ACC112 (cell line): ENCODE measurements around the gene SMIM23.

ENCODE experiments used
- H2AFZ ChIP-seq: fragments of 200-600 bp; sonication (generic); one replicate; pipeline ENCODE4 v1.6.0; 2017; ENCODE audit warnings: antibody characterized with exemption, low read length; ENCODE audit not compliant: unreplicated experiment
- H3K27ac ChIP-seq: fragments of 200-600 bp; sonication (generic); 2 replicates; pipeline ENCODE4 v1.5.1; 2014; ENCODE audit warnings: low read depth, mild to moderate bottlenecking, antibody characterized with exemption, low read length, moderate library complexity
- H3K27me3 ChIP-seq: fragments of 200-600 bp; sonication (generic); 2 replicates; pipeline ENCODE4 v1.6.1; 2014; ENCODE audit warnings: mild to moderate bottlenecking, antibody characterized with exemption, low read length, moderate library complexity, mixed read lengths; ENCODE audit not compliant: insufficient read depth
- H3K36me3 ChIP-seq: fragments of 200-600 bp; sonication (generic); 2 replicates; pipeline ENCODE4 v1.6.1; 2016; ENCODE audit warnings: mild to moderate bottlenecking, antibody characterized with exemption, low read length, moderate library complexity, mixed read lengths; ENCODE audit not compliant: insufficient read depth
- H3K4me1 ChIP-seq: fragments of 200-600 bp; sonication (generic); one replicate; pipeline ENCODE4 v1.6.1; 2016; ENCODE audit warnings: low read length, mixed read lengths; ENCODE audit not compliant: insufficient read depth, unreplicated experiment, control insufficient read depth
- H3K4me3 ChIP-seq: fragments of 200-600 bp; sonication (generic); 2 replicates; pipeline ENCODE4 v1.5.1; 2014; ENCODE audit warnings: mild to moderate bottlenecking, low read depth, low read length
- H3K79me2 ChIP-seq: fragments of 200-600 bp; sonication (generic); one replicate; pipeline ENCODE4 v1.6.0; 2016; ENCODE audit warnings: low read length; ENCODE audit not compliant: control insufficient read depth, unreplicated experiment, insufficient read depth

The SMIM23 gene

GRCh38 chr5:171795381-171795780, 9.8 kb downstream of the SMIM23 start:
- no peak overlapping the region for H2AFZ ChIP-seq
- H3K36me3 ChIP-seq: no peaks in the 10 kb centered on the region
- no peaks in the 10 kb centered on the region for H3K79me2 ChIP-seq
- no peak overlapping the region for H3K27ac ChIP-seq
- H3K27me3 ChIP-seq: peaks cover 40% of the 10 kb centered on the region
- H3K4me1 ChIP-seq: no peaks in the 10 kb centered on the region
- no peak overlapping the region for H3K4me3 ChIP-seq

DNA sequence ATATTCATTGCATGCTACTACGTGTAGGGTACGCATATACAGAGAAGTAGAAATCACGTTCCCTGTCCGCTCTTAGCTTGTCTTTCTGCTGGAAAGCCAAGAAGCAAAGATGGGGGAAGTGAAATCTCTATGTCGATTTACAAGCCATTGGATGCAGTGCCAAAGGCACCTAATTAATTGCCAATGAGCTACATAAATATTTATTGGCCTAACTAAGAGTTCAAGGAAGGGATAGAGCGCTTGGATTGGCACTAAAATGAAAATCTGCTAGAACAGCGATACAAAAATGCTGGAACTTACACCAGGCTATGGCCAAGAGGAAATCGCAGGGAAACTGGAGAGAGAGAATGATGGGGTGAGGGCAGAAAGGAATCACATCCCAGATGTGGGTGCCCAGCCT, 10.8 kb downstream of the SMIM23 start:
- Histone ChIP-seq H3K27me3 (peaks cover 30% of the 10 kb centered on the region), H3K4me3 (no peak overlapping the region), H3K79me2 (no peaks in the 10 kb centered on the region), H3K36me3 (no peaks in the 10 kb centered on the region), H2AFZ (no peak overlapping the region), H3K4me1 (no peaks in the 10 kb centered on the region), H3K27ac (no peak overlapping the region)

DNA sequence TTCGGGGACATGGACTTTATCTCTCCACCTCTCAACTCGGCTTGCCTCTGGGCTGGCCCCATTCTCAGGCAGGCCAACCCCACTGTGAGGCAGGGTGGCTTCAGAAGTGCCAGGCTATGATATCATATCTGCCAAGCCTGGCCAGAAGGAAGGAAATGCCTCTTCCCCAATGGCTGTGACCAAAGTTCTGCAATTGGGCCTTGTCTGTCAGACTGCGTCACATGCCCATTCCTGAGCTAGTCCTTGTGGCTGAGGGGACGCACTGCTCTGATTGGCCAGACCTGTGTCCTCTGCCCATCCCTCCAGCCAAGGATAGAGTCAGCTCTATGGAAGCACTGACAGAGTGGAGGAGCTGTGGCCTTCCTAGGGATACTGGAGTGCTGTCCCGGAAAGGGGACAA, 11.9 kb downstream of the SMIM23 start:
- Histone ChIP-seq H2AFZ (no peak overlapping the region), H3K36me3 (no peaks in the 10 kb centered on the region), H3K4me3 (no peak overlapping the region), H3K4me1 (no peaks in the 10 kb centered on the region), H3K27ac (no peak overlapping the region), H3K27me3 (peaks cover 28% of the 10 kb centered on the region), H3K79me2 (no peaks in the 10 kb centered on the region)

- Histone ChIP-seq H3K4me3 (no peak overlapping the region), H3K27me3 (peaks cover 36% of the 10 kb centered on the region), H3K79me2 (no peaks in the 10 kb centered on the region), H3K4me1 (no peaks in the 10 kb centered on the region), H3K36me3 (no peaks in the 10 kb centered on the region), H3K27ac (no peak overlapping the region), H2AFZ (no peak overlapping the region)
Measured at GRCh38 chr5:171798418-171798817, 12.8 kb downstream of the SMIM23 start.

DNA sequence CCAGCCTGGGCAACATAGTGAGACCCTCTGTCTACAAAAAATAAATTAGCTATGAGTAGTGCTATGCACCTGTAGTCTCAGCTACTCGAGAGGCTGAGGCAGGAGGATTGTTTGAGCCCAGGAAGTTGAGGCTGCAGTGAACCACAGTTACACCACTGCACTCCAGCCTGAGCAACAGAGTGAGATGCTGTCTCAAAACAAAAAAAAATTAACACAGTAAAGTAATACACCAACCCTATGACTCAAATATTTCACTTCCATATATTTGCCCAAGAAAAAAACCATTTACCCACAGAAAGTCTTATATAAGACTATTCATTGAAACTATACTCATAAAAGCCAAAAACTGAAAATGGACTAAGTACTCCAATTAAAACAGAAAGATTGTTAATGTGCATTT, 16.2 kb downstream of the SMIM23 start:
- no peak overlapping the region for H3K4me3 ChIP-seq
- H3K27ac ChIP-seq: no peak overlapping the region
- no peaks in the 10 kb centered on the region for H3K79me2 ChIP-seq
- peaks cover 37% of the 10 kb centered on the region for H3K27me3 ChIP-seq
- H3K36me3 ChIP-seq: no peaks in the 10 kb centered on the region
- H2AFZ ChIP-seq: no peak overlapping the region
- no peaks in the 10 kb centered on the region for H3K4me1 ChIP-seq

- Histone ChIP-seq H3K79me2 (no peaks in the 10 kb centered on the region), H3K4me1 (no peaks in the 10 kb centered on the region), H3K27ac (no peak overlapping the region), H3K27me3 (peaks cover 61% of the 10 kb centered on the region), H3K36me3 (no peaks in the 10 kb centered on the region), H2AFZ (no peak overlapping the region), H3K4me3 (no peak overlapping the region)
Measured at GRCh38 chr5:171805746-171806145, 20.1 kb downstream of the SMIM23 start.

GRCh38 chr5:171806976-171807747, 21.5 kb downstream of the SMIM23 start:
- Histone ChIP-seq H3K4me3 (no peak overlapping the region), H2AFZ (no peak overlapping the region), H3K4me1 (no peaks in the 10 kb centered on the region), H3K27me3 (peaks cover 70% of the 10 kb centered on the region), H3K27ac (no peak overlapping the region), H3K36me3 (no peaks in the 10 kb centered on the region), H3K79me2 (no peaks in the 10 kb centered on the region)

DNA sequence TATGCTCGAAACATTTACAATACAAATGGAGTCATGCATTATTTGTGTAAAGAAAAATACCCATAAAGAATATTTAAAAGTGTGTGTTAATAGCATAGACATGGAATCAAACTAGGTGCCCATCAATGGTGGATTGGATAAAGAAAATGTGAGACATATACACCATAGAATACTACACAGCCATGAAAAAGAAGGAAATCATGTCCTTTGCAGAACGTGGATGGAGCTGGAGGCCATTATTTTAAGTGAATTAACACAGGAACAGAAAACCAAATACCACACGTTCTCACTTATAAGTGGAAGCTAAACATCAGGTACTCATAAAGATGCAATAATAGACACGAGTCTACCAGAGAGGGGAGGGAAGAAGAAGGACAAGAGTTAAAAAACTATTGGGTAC, 22.8 kb downstream of the SMIM23 start:
- Histone ChIP-seq H3K27me3 (peaks cover 64% of the 10 kb centered on the region), H3K36me3 (no peaks in the 10 kb centered on the region), H3K79me2 (no peaks in the 10 kb centered on the region), H3K4me1 (no peaks in the 10 kb centered on the region), H2AFZ (no peak overlapping the region), H3K27ac (no peak overlapping the region), H3K4me3 (no peak overlapping the region)

- Histone ChIP-seq H3K4me1 (no peaks in the 10 kb centered on the region), H2AFZ (no peak overlapping the region), H3K27ac (no peak overlapping the region), H3K4me3 (no peak overlapping the region), H3K36me3 (no peaks in the 10 kb centered on the region), H3K79me2 (no peaks in the 10 kb centered on the region), H3K27me3 (peaks cover 60% of the 10 kb centered on the region)
Measured at GRCh38 chr5:171808951-171809350, 23.3 kb downstream of the SMIM23 start.

DNA sequence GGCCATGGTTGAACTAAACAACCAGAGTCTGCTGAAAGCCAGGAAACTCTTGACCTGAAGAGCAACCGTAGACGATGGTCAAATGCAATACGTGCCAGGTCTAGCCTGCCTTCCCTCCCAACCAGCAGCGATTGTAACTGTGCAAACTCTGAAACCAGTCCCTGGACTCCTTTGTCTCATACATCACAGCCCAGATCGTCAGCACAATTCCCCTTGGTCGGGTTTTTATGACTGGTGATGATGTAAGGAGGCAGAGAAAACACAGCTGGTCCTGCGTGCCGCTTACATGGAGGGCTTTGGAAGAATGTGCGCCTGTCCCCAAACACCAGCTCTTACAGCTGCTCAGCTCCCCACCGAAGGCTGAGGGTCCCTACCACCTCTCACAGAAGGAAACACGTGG, 24.6 kb downstream of the SMIM23 start:
- Histone ChIP-seq H3K79me2 (no peaks in the 10 kb centered on the region), H2AFZ (no peak overlapping the region), H3K27ac (no peak overlapping the region), H3K4me1 (no peaks in the 10 kb centered on the region), H3K4me3 (no peak overlapping the region), H3K36me3 (no peaks in the 10 kb centered on the region), H3K27me3 (peaks cover 66% of the 10 kb centered on the region)

DNA sequence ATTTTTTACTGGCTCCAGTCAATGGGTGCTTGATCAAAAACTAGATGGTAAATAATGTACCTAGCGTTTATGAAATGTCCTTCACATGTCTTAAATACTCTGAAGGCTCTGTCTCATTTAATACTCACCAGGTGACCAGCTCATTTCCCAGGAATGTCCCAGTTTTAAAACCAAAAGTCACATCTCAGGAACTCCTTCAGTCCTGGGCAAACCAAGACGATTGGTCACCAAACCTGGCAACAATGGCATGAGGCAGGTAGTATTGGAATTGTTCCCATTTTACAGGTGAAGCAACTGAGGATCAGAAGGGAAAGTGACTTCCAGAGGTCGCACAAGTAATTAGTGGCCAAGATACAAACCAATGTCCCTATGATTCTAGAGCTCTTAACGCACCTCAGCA, 27.7 kb downstream of the SMIM23 start:
- Histone ChIP-seq H2AFZ (no peak overlapping the region), H3K79me2 (no peaks in the 10 kb centered on the region), H3K27me3 (peaks cover 70% of the 10 kb centered on the region), H3K27ac (no peak overlapping the region), H3K4me3 (no peak overlapping the region), H3K36me3 (no peaks in the 10 kb centered on the region), H3K4me1 (no peaks in the 10 kb centered on the region)
